Measurements from ENCODE around the gene PPP4R1.
"Not testable (repeated sequence)": the region's sequence is repeated elsewhere in the genome, so short reads cannot be mapped to it uniquely, and the experiment has no call there.

PPP4R1 gene, protein sequence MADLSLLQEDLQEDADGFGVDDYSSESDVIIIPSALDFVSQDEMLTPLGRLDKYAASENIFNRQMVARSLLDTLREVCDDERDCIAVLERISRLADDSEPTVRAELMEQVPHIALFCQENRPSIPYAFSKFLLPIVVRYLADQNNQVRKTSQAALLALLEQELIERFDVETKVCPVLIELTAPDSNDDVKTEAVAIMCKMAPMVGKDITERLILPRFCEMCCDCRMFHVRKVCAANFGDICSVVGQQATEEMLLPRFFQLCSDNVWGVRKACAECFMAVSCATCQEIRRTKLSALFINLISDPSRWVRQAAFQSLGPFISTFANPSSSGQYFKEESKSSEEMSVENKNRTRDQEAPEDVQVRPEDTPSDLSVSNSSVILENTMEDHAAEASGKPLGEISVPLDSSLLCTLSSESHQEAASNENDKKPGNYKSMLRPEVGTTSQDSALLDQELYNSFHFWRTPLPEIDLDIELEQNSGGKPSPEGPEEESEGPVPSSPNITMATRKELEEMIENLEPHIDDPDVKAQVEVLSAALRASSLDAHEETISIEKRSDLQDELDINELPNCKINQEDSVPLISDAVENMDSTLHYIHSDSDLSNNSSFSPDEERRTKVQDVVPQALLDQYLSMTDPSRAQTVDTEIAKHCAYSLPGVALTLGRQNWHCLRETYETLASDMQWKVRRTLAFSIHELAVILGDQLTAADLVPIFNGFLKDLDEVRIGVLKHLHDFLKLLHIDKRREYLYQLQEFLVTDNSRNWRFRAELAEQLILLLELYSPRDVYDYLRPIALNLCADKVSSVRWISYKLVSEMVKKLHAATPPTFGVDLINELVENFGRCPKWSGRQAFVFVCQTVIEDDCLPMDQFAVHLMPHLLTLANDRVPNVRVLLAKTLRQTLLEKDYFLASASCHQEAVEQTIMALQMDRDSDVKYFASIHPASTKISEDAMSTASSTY

GRCh38 chr18:9614401-9615279, at the start of gene PPP4R1:
Gene PPP4R1 (minus strand): TSS chr18:9614559. CDS start chr18:9614484, 75 bp downstream.
- peak; percentile 57 for DNase-seq

DNA sequence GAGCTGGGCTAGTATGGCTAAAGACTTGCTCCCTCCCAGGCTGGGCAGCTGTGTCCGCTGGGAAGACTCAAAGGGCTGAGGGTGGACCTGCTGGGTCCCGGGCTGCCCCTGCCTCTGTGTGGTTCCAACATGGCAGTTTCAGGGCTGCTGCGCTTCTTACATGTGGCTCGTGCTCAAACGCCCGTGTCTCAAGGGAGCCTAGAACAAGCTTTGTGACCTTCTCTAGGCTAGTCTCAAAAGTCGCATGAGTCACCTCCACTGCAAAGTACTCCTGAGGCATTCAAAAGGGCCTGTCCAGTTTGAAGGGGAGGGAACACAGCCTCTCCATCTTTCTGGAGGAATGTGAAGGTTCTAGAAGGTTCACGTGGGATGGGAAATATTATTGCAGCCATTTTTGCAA, 49.0 kb upstream of the PPP4R1 start:
- DNase-seq, result no peak

GRCh38 chr18:9661564-9661963, 47.2 kb upstream of the PPP4R1 start:
- no peak for DNase-seq

DNA sequence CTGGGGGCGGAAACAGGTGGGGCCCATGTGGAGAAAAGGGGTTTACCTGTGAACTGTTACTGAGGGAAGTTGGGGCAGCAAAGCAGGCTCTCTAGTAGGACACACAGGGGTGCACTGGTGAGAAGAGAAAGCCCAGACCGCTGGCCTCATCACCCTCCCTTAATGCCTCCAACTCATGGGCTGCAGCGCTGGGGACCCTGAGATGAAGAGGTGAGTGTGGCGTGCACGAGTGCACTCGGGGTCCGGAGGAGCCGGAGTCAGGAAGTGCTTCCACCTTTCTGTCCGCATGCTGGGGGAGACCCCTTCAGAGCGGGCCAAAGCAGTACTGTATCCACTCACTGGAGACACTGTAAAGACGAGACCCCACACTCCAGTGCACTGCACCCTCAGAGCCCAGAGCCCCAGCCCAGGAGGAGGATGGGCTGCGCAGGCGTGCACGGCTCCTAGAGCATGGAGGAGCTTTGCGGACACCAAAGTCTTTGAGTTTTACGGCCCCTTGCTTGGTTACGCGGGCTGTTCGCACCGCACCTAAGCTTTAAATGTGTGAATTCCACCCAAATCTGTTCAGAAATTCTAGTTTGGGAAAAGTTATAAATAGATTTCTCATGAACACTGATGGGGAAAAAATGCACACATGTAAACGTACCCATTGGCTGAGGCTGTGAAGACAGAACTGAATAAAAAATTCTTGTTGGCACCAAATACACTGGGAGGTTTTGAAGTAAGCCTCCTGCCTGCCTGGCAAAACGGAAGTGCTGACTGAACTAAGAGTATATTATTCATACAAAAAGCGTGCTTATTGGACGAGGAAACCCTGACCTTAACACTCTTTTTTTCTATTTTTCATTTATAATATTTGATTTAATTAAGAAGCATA, 45.4 kb upstream of the PPP4R1 start:
- DNase-seq, result no peak

GRCh38 chr18:9658087-9658641, 43.8 kb upstream of the PPP4R1 start:
- no peak for DNase-seq

- DNase-seq, result no peak
These were observed 40.9 kb upstream of the PPP4R1 start for GRCh38 chr18:9655232-9655767.

DNA sequence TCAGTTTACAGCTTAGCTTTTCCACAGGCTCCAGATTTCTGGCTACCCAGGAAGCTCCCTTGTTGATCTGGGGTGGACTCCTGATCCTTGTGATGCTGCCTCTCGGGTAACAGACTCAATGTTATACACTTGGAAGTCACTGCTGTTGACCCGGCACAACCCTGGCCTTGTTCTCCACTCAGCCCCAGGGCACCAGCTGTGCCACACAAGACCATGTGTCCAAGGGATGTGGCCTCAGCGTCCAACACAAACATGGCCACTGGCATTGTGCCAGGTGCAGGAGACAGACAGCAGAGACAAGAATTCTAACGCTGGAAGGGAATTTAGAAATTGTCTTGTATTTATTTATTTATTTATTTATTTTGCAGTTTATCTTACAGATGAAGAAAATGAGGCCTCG, 39.0 kb upstream of the PPP4R1 start:
- DNase-seq, result no peak

GRCh38 chr18:9649164-9649540, 34.8 kb upstream of the PPP4R1 start:
- DNase-seq, result no peak

- no peak for DNase-seq
These were observed 34.2 kb upstream of the PPP4R1 start for GRCh38 chr18:9648431-9649163.

DNA sequence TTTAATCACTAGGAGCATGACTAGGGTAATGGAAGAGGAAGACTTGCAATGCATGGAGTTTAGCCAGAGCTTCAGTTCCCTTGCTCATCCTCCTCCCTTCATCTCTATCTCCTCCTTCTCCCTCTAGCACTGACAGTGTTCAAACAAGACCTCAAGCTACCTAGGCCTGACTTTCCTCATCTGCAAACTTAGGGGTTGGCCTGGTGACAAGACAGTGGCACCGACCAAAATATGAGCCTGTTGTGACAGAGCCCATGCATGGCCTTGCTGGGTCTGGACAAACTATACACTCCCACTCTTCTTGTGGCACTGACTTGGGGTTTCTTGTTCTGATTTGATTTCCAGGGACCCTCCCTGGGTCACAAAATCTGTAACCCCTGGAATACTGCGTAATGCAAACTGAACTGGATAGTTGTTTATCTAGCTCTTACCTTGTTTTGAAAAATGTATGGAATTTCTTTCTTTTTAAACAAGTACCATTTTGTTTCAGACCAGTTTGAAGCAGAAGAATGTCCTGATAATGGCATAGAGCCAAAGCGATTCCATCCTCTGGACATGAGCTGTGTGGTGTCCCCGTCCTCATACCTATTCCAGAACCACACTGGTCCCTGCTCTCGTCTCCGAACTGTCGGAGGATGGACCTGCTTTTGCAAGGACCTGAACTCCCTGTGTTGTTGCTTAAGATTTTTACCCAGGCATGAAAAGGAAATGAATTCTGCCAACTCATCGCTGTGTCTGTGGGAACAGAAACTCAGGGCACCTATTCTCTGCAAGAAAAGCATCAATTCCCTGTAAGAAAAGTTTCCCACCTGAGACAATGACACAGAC, 33.4 kb upstream of the PPP4R1 start:
- no peak for DNase-seq

GRCh38 chr18:9643549-9643948, 29.2 kb upstream of the PPP4R1 start:
- no peak for DNase-seq

GRCh38 chr18:9642799-9643462, 28.6 kb upstream of the PPP4R1 start:
- DNase-seq, result no peak

DNA sequence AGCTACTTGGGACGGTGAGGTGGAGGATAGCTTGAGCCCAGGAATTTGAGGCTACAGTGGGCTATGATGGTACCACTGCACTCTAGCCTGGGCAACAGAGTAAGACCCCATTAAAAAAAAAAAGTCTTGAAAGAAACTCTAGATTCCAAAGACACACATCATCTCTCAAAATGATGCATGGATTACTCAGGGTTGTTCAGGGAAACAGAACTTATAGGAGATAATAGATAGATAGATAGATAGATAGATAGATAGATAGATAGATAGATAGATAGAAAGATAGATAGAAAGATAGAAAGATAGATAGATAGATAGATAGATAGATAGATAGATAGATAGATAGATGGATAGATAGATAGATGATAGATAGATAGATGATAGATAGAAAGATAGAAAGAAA, 26.7 kb upstream of the PPP4R1 start:
- not testable (repeated sequence) for DNase-seq

GRCh38 chr18:9638886-9639285, 24.5 kb upstream of the PPP4R1 start:
- no peak for DNase-seq

- DNase-seq, result no peak
These were observed 22.8 kb upstream of the PPP4R1 start for GRCh38 chr18:9637036-9637767.

GRCh38 chr18:9634856-9635255, 20.5 kb upstream of the PPP4R1 start:
- DNase-seq, result no peak

- DNase-seq, result no peak
These were observed 17.6 kb upstream of the PPP4R1 start for GRCh38 chr18:9631814-9632496.

DNA sequence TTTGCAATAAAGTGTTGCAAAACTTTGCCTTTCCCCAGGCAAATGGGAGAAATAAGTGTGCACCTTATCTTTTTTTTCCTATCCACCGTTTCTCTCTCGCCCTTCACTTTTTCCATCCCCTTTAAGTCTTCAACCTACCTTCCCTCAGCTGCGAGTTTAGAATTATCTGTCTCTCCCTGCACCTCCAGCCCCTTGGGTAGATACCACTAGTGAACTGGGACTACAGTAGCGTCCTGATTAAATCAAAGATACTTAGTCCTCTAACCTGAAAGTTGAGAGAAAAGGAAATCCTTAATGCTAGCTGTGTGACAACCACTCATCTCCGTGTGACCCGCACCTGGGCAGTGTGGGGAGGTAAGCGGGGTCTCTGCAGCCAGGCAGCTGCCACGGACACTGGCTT, 16.1 kb upstream of the PPP4R1 start:
- no peak for DNase-seq
